Stimulated activated CD8-positive, alpha-beta memory T cell treated with anti-CD3 and anti-CD28 coated beads, Interleukin-15, amount 100 ng/mL, for 48 hours (primary cell): ENCODE data around the gene HLA-DOA.
A peak's percentile ranks its signal among the peaks of the same experiment; 100 is the strongest.

Source experiments
- DNase-seq, 2 donors: peaks; one replicate each; pipeline ENCODE4 v3.0.0-alpha.2; 2020; ENCODE audit warnings: low read depth in 2 of 2

Gene HLA-DOA

DNA sequence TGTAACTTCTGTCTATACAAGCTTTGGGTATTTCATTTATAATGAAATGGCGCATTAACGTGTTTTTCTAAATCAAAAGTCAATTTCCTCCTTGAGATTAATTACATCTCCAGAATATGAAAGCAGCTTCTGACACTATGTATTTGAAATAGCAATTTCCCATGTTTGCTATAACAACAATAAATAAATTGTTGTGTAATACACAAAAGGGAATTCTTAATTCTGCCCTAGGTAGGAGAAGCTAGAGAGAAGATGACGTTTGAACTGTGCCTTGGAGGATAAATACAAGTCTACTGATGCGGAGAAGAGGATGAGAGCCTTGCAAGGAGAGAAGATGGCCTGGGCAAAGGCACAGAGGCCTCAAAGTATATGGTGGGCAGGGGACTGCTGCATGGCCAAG lies 7.6 kb upstream of the HLA-DOA start:
- no peak for DNase-seq

GRCh38 chr6:33015798-33016197 lies 6.4 kb upstream of the HLA-DOA start:
- no peak for DNase-seq

- peak in 1 of 2 donors; percentile 5 for DNase-seq
Observed at GRCh38 chr6:33014841-33015634, 5.6 kb upstream of the HLA-DOA start.

GRCh38 chr6:33013608-33014007 lies 4.2 kb upstream of the HLA-DOA start:
- DNase-seq = no peak

- DNase-seq = no peak
Observed at GRCh38 chr6:33010356-33010755, 965 bp upstream of the HLA-DOA start.

- no peak for DNase-seq
Observed at GRCh38 chr6:33007831-33008400, 1.5 kb downstream of the HLA-DOA start.

DNA sequence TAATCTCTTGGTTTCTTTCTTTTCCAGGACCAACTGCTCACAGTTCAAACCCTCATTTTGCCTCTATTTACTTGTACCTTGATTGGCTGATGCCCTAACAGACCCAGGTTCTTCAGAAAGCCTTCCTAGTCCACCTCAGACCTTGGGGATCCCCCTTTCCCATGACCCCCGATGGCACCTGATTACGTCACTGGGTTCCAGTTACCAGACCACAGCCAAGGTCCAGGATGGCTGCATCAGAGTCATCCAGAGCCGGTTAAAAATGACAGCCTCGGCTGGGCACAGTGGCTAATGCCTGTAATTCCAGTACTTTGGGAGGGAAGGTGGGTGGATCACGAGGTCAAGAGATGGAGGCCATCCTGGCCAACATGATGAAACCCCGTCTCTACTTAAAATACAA lies 4.5 kb downstream of the HLA-DOA start:
- no peak for DNase-seq

GRCh38 chr6:33001685-33002084 lies 7.7 kb downstream of the HLA-DOA start:
- no peak for DNase-seq

DNA sequence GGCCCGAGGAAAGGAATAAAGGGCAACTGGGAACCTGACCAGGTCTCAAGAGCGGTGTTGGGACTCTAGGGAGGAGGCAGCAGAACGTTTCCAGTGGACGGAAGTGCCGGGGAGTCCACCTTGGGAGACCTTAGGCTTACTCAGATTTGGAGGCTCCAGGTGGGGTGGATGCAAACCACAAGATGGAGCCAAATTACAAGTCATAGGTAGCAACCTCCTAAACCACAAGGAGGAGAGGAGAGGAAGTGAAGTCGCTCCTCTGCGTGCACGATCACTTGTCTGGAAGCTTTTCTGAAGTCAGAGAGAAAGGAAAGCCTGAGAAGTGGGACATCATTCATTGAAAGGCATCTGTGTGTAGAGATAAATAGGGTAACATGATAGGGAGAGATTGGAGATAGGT lies 9.3 kb downstream of the HLA-DOA start:
- no peak for DNase-seq

DNA sequence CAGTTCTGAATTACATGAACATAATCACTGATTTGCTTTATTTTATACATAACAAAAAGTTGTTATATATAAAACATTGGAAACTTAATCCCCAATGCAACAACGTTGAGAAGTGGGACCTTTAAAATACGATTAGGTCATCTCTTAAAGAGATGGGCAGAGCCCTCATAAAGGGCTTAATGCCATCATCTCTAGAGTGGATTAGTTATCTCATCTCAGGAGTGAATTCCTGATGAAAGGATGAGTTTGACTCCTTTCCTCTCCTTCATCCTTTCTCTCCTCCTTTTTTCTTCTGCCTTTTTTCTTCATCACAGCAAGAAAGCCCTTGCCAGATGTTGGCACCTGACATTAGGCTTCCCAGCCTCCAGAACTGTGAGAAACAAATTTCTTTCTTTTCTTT lies 13.9 kb downstream of the HLA-DOA start:
- DNase-seq = no peak

- no peak for DNase-seq
Observed at GRCh38 chr6:32993363-32993973, 15.9 kb downstream of the HLA-DOA start.

DNA sequence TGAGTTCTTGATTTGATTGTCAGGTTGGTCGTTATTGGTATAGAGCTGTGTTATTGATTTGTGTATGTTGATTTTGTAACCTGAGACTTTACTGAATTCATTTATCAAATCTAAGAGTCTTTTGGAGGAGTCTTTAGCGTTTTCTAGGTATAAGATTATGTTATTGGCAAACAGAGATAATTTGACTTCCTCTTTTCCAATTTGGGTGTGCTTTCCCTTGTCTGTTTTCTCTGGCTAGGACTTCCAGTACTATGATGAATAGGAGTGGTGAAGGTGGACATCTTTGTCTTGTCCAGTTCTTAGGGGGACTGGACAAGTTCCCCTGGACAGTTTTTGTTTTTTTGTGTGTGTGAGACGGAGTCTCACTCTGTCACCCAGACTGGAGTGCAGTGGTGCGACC lies 17.4 kb downstream of the HLA-DOA start:
- no peak for DNase-seq

DNA sequence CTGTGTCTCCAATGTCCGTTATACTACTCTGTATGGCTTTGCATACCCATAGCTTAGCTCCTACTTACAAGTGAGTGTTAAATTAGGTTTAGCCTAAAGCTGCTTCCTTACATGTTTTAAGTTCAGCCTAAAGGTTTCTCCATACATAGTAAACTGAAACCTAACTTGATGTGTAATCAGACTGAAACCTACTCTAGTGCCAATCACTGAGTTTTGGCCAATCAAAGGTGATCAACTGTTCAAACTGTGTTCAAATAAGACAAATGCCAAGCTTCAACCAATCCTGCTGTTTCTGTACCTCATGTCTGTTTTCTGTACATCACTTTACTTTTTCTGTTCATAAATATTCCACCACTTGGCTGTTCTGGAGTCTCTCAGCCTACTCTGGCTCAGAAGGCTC lies 20.0 kb downstream of the HLA-DOA start:
- no peak for DNase-seq

GRCh38 chr6:32984622-32985389 lies 24.6 kb downstream of the HLA-DOA start:
- peak; percentile 70 to 73 for DNase-seq

GRCh38 chr6:32983964-32984621 lies 25.3 kb downstream of the HLA-DOA start:
- DNase-seq = no peak

- DNase-seq = no peak
Observed at GRCh38 chr6:32983493-32983848, 25.9 kb downstream of the HLA-DOA start.

DNA sequence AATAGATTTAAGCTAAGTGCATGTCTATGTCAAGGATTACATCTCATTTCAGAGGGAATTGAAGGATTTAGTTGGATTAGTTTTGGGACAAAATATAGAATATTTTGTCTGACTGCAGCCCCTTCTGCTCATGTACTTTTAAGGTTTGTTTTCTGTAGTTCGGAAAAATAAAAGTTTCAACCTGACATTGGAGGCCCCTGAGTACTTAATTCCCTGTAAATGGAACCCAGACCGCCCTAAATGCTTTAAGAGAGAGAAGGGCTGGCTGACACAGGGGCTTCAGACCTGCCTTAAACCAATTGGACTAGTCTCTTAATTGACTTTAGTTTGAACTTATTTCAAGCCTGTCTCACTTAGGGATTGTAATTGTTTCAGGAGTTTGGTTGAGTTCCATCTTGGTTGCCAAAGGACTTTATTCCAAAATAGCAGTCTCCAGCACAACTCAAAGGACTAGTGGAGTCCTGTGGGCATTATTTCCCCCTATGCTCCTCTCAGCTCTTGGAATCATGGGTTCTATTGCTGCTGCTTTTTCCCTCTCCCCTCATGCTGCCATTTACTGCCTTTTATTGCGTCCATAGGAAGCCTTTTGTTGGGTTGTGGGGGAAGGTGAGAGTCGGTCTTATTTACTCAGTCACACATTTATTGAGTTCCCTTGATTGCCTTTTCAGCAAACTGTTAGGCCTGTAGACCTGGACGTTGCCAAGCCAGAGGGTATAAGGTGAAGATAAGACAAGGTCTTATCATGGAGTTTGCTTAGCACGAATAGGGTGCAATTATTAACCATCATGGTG lies 26.5 kb downstream of the HLA-DOA start:
- DNase-seq = no peak

- DNase-seq = no peak
Observed at GRCh38 chr6:32982084-32982701, 27.2 kb downstream of the HLA-DOA start.

GRCh38 chr6:32980488-32981038 lies 28.8 kb downstream of the HLA-DOA start:
- no peak for DNase-seq

GRCh38 chr6:32979720-32980487 lies 29.5 kb downstream of the HLA-DOA start:
- no peak for DNase-seq
